HEK293 (cell line): ENCODE measurements around the gene UTP15.

Experiments used
- CTCF ChIA-PET: fragments of 350-600 bp; formaldehyde crosslinking; extraction: SDS; loops from one replicate; lab custom pipeline; 2021; ENCODE audit warnings: antibody characterized with exemption; lab: Yijun Ruan, JAX
- POLR2A ChIA-PET: fragments of 300-600 bp; formaldehyde crosslinking; extraction: SDS; loops from one replicate; lab custom pipeline; 2020; ENCODE audit warnings: antibody characterized with exemption, inconsistent platforms; lab: Yijun Ruan, JAX
- H3K27ac ChIP-seq: fragments of 200-500 bp; sonication (Bioruptor generic); 2 replicates; pipeline ENCODE4 v1.5.1; 2014; ENCODE audit warnings: low read depth, low read length, control low read depth, inconsistent platforms; ENCODE audit errors: extremely low read depth
- H3K36me3 ChIP-seq, 2 experiments: fragments of 200-500 bp in 1 of 2; sonication (Bioruptor generic) in 1 of 2; 1 replicate in 1 of 2; 2 replicates in 1 of 2; pipeline ENCODE4 v1.5.1; 2014 to 2017; ENCODE audit warnings: inconsistent platforms in 2 of 2, low read length in 2 of 2; ENCODE audit not compliant: control insufficient read depth in 2 of 2, insufficient read depth in 1 of 2
- H3K4me1 ChIP-seq: fragments of 200-500 bp; sonication (Bioruptor generic); 2 replicates; pipeline ENCODE4 v1.5.1; 2014; ENCODE audit warnings: mild to moderate bottlenecking, low read length, inconsistent platforms; ENCODE audit not compliant: control insufficient read depth, insufficient read depth
- H3K4me3 ChIP-seq: 2 replicates; pipeline ENCODE4 v1.5.1; 2011; ENCODE audit warnings: low read depth, mild to moderate bottlenecking, control low read depth, low read length, moderate library complexity
- H3K9me3 ChIP-seq: fragments of 200-500 bp; sonication (Bioruptor generic); 2 replicates; pipeline ENCODE4 v1.5.1; 2014; ENCODE audit warnings: low read depth, low read length, inconsistent platforms; ENCODE audit not compliant: control insufficient read depth, insufficient read depth
- GLIS1 ChIP-seq: fragments of 450-650 bp; formaldehyde crosslinking; IDR thresholded peaks from 2 replicates; pipeline ENCODE4 v1.5.1; 2016; ENCODE audit warnings: missing biosample characterization, missing genetic modification characterization
- GLIS2 ChIP-seq: fragments of 450-650 bp; formaldehyde crosslinking; IDR thresholded peaks from 2 replicates; pipeline ENCODE4 v1.5.1; 2016; ENCODE audit warnings: missing biosample characterization, missing genetic modification characterization
- HIC1 ChIP-seq: fragments of 450-650 bp; formaldehyde crosslinking; IDR thresholded peaks from 2 replicates; pipeline ENCODE4 v1.5.1; 2016; ENCODE audit warnings: missing biosample characterization, missing genetic modification characterization
- IKZF3 ChIP-seq: fragments of 450-650 bp; IDR thresholded peaks from 2 replicates; pipeline ENCODE4 v1.5.0; 2018; ENCODE audit warnings: missing biosample characterization, mild to moderate bottlenecking, missing genetic modification characterization, moderate library complexity
- KLF8 ChIP-seq: fragments of 450-650 bp; formaldehyde crosslinking; IDR thresholded peaks from 2 replicates; pipeline ENCODE4 v1.5.1; 2016; ENCODE audit warnings: missing biosample characterization, missing genetic modification characterization
- SP7 ChIP-seq: fragments of 450-650 bp; formaldehyde crosslinking; IDR thresholded peaks from 2 replicates; pipeline ENCODE4 v1.5.1; 2016; ENCODE audit warnings: missing biosample characterization, missing genetic modification characterization
- ZBTB1 ChIP-seq: fragments of 450-650 bp; formaldehyde crosslinking; IDR thresholded peaks from 2 replicates; pipeline ENCODE4 v1.5.1; 2016; ENCODE audit warnings: missing biosample characterization, missing genetic modification characterization
- ZBTB26 ChIP-seq: fragments of 450-650 bp; formaldehyde crosslinking; optimal IDR thresholded peaks from 2 replicates; pipeline ENCODE3; 2016; ENCODE audit warnings: missing biosample characterization, mild to moderate bottlenecking, missing genetic modification characterization
- ZEB2 ChIP-seq: fragments of 450-650 bp; formaldehyde crosslinking; IDR thresholded peaks from 2 replicates; pipeline ENCODE4 v1.5.1; 2016; ENCODE audit warnings: missing biosample characterization, missing genetic modification characterization
- ZNF335 ChIP-seq: fragments of 450-650 bp; formaldehyde crosslinking; conservative IDR thresholded peaks from 2 replicates; pipeline ENCODE4 v1.5.1; 2016; ENCODE audit warnings: missing biosample characterization, missing genetic modification characterization
- ZNF341 ChIP-seq: fragments of 450-650 bp; formaldehyde crosslinking; IDR thresholded peaks from 2 replicates; pipeline ENCODE4; 2016; ENCODE audit warnings: low read depth, missing biosample characterization, missing genetic modification characterization
- ZNF366 ChIP-seq: fragments of 450-650 bp; formaldehyde crosslinking; conservative IDR thresholded peaks from 2 replicates; pipeline ENCODE4 v1.5.1; 2016; ENCODE audit warnings: missing biosample characterization, missing genetic modification characterization
- ZNF449 ChIP-seq: fragments of 450-650 bp; formaldehyde crosslinking; IDR thresholded peaks from 2 replicates; pipeline ENCODE4 v1.5.1; 2017; ENCODE audit warnings: missing biosample characterization, mild to moderate bottlenecking, missing genetic modification characterization, moderate library complexity
- ZNF600 ChIP-seq: fragments of 450-650 bp; formaldehyde crosslinking; IDR thresholded peaks from 2 replicates; pipeline ENCODE4 v1.5.1; 2016; ENCODE audit warnings: missing biosample characterization, missing genetic modification characterization
- ZSCAN30 ChIP-seq: fragments of 450-650 bp; IDR thresholded peaks from 2 replicates; pipeline ENCODE4 v1.5.1; 2018; ENCODE audit warnings: missing biosample characterization, mild to moderate bottlenecking, missing genetic modification characterization, moderate library complexity
- TF ChIP-seq, protein P1 (sequence below): fragments of 450-650 bp; formaldehyde crosslinking; IDR thresholded peaks from 2 replicates; pipeline ENCODE4 v1.5.1; 2016; ENCODE audit warnings: missing biosample characterization, missing genetic modification characterization, borderline replicate concordance
- TF ChIP-seq, protein P2 (sequence below): fragments of 450-650 bp; formaldehyde crosslinking; conservative IDR thresholded peaks from 2 replicates; pipeline ENCODE4 v1.5.1; 2016; ENCODE audit warnings: low read depth, missing biosample characterization, missing genetic modification characterization
- TF ChIP-seq, protein P3 (sequence below): fragments of 450-650 bp; formaldehyde crosslinking; IDR thresholded peaks from 2 replicates; pipeline ENCODE4 v1.5.1; 2016; ENCODE audit warnings: missing biosample characterization, missing genetic modification characterization
- TF ChIP-seq, protein P4 (sequence below): fragments of 450-650 bp; IDR thresholded peaks from 2 replicates; pipeline ENCODE4 v1.5.1; 2018; ENCODE audit warnings: missing biosample characterization, mild to moderate bottlenecking, missing genetic modification characterization

Gene UTP15

DNA sequence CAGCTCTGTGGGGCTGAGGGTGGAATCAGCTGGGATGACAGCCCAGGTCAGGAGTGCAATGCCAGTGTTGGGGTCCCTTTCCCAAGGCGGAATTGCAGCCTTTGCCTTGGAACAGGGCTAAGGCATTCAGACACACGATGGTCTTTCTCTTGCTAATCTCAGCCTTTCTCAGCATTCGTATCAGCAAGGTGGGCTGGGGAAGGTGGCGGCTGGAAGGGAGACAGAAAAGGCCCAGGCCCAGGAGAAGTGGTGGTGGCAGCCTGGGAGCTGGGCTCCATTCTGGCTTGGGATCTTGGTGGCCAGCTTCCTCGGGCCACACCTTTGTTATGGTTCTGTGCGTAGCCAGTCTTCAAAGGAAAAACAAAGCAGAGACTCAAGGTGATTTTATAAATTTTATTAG, 59.3 kb downstream of the UTP15 start (continued):
- TF ChIP-seq, protein P1, sequence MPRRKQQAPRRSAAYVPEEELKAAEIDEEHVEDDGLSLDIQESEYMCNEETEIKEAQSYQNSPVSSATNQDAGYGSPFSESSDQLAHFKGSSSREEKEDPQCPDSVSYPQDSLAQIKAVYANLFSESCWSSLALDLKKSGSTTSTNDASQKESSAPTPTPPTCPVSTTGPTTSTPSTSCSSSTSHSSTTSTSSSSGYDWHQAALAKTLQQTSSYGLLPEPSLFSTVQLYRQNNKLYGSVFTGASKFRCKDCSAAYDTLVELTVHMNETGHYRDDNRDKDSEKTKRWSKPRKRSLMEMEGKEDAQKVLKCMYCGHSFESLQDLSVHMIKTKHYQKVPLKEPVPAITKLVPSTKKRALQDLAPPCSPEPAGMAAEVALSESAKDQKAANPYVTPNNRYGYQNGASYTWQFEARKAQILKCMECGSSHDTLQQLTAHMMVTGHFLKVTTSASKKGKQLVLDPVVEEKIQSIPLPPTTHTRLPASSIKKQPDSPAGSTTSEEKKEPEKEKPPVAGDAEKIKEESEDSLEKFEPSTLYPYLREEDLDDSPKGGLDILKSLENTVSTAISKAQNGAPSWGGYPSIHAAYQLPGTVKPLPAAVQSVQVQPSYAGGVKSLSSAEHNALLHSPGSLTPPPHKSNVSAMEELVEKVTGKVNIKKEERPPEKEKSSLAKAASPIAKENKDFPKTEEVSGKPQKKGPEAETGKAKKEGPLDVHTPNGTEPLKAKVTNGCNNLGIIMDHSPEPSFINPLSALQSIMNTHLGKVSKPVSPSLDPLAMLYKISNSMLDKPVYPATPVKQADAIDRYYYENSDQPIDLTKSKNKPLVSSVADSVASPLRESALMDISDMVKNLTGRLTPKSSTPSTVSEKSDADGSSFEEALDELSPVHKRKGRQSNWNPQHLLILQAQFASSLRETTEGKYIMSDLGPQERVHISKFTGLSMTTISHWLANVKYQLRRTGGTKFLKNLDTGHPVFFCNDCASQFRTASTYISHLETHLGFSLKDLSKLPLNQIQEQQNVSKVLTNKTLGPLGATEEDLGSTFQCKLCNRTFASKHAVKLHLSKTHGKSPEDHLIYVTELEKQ (tag by site-specific recombination): no peak
- no peak for TF ChIP-seq ZNF341 (tag by site-specific recombination)

DNA sequence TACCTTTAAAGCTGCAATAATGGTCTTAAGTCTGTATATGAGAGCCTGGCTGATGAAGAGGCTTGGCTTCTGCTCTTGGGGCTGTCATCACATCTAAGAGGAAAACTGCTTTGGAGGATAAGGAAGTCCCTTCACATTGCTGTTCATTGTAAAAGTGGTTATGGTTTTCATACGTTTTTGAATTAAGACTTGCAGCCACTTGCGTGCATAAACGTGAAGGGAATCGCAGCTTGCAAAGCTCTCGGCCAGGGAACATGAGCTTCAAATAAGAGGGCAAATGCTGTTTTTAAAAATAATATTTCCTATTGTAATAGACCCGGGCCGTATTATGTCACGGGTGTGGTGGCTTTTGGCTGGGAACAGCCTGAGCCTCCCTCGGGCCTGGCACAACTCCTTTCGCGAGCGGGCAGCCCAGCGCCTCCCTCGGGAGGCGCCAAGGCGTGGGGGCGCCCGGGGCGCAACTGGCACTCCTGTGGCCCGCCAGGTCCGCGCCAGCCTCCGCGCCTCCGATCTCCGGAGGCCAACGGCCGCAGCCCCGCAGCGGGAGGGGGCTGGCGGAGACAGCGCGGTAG, 59.9 kb downstream of the UTP15 start:
- H3K4me3 ChIP-seq: peak overlapping the region; percentile 57
- peaks cover 18% of the 10 kb centered on the region for H3K4me1 ChIP-seq
- H3K36me3 ChIP-seq: no peaks in the 10 kb centered on the region
- ChIA-PET CTCF (interaction anchor here (0.7 to 1.2 kb wide), 5 partner anchors 9 to 168 kb away, joined by 3 to 12 read pairs (median 3); no protein-coding TSS in a partner anchor), POLR2A (interaction anchor here (0.5 to 1.8 kb wide), 3 partner anchors 12 to 176 kb away, joined by 4 to 7 read pairs (median 5); no protein-coding TSS in a partner anchor)
- H3K27ac ChIP-seq: peak overlapping the region; percentile 80
- no peaks in the 10 kb centered on the region for H3K9me3 ChIP-seq
- no peak for TF ChIP-seq ZNF366 (tag by site-specific recombination)
- peak; percentile 59; the same call in 1 of the 2 replicates for TF ChIP-seq ZNF449 (tag by site-specific recombination)
- no peak for TF ChIP-seq ZBTB1 (tag by site-specific recombination)
- peak; percentile 22; the same call in 1 of the 2 replicates for TF ChIP-seq SP7 (tag by site-specific recombination)
- TF ChIP-seq KLF8 (tag by site-specific recombination): 0 out of 2 replicates have a peak, but pooled peaks have one; percentile 6
- peak; percentile 91 for TF ChIP-seq ZSCAN30
- TF ChIP-seq ZNF600 (tag by site-specific recombination): peak; percentile 27; the same call in 1 of the 2 replicates
- TF ChIP-seq, protein P2, sequence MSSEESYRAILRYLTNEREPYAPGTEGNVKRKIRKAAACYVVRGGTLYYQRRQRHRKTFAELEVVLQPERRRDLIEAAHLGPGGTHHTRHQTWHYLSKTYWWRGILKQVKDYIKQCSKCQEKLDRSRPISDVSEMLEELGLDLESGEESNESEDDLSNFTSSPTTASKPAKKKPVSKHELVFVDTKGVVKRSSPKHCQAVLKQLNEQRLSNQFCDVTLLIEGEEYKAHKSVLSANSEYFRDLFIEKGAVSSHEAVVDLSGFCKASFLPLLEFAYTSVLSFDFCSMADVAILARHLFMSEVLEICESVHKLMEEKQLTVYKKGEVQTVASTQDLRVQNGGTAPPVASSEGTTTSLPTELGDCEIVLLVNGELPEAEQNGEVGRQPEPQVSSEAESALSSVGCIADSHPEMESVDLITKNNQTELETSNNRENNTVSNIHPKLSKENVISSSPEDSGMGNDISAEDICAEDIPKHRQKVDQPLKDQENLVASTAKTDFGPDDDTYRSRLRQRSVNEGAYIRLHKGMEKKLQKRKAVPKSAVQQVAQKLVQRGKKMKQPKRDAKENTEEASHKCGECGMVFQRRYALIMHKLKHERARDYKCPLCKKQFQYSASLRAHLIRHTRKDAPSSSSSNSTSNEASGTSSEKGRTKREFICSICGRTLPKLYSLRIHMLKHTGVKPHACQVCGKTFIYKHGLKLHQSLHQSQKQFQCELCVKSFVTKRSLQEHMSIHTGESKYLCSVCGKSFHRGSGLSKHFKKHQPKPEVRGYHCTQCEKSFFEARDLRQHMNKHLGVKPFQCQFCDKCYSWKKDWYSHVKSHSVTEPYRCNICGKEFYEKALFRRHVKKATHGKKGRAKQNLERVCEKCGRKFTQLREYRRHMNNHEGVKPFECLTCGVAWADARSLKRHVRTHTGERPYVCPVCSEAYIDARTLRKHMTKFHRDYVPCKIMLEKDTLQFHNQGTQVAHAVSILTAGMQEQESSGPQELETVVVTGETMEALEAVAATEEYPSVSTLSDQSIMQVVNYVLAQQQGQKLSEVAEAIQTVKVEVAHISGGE (tag by site-specific recombination): no peak
- TF ChIP-seq, protein P3, sequence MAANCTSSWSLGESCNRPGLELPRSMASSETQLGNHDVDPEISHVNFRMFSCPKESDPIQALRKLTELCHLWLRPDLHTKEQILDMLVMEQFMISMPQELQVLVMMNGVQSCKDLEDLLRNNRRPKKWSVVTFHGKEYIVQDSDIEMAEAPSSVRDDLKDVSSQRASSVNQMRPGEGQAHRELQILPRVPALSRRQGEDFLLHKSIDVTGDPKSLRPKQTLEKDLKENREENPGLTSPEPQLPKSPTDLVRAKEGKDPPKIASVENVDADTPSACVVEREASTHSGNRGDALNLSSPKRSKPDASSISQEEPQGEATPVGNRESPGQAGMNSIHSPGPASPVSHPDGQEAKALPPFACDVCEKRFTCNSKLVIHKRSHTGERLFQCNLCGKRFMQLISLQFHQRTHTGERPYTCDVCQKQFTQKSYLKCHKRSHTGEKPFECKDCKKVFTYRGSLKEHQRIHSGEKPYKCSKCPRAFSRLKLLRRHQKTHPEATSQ (tag by site-specific recombination): no peak
- TF ChIP-seq ZBTB26 (tag by site-specific recombination): peak; percentile 38
- TF ChIP-seq GLIS1 (tag by site-specific recombination): peak; percentile 38; the same call in 1 of the 2 replicates
- TF ChIP-seq, protein P4, sequence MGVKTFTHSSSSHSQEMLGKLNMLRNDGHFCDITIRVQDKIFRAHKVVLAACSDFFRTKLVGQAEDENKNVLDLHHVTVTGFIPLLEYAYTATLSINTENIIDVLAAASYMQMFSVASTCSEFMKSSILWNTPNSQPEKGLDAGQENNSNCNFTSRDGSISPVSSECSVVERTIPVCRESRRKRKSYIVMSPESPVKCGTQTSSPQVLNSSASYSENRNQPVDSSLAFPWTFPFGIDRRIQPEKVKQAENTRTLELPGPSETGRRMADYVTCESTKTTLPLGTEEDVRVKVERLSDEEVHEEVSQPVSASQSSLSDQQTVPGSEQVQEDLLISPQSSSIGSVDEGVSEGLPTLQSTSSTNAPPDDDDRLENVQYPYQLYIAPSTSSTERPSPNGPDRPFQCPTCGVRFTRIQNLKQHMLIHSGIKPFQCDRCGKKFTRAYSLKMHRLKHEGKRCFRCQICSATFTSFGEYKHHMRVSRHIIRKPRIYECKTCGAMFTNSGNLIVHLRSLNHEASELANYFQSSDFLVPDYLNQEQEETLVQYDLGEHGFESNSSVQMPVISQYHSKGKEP: peak; percentile 49
- TF ChIP-seq GLIS2 (tag by site-specific recombination): peak; percentile 25; the same call in 1 of the 2 replicates
- no peak for TF ChIP-seq ZEB2
- peak; percentile 48 for TF ChIP-seq IKZF3
- TF ChIP-seq HIC1 (tag by site-specific recombination): 0 out of 2 replicates have a peak, but pooled peaks have one; percentile 9
- peak; percentile 44 for TF ChIP-seq ZNF335
